GM21529 (cell line): ENCODE measurements around the gene NAT14.
"Not testable (repeated sequence)": the region's sequence is repeated elsewhere in the genome, so short reads cannot be mapped to it uniquely, and the experiment has no call there.

Experiments used
- ATAC-seq: cut with Tn5 transposase; IDR thresholded peaks from one replicate; pipeline ENCODE4 v1.9.1; 2021; ENCODE audit not compliant: unreplicated experiment

The NAT14 gene, protein sequence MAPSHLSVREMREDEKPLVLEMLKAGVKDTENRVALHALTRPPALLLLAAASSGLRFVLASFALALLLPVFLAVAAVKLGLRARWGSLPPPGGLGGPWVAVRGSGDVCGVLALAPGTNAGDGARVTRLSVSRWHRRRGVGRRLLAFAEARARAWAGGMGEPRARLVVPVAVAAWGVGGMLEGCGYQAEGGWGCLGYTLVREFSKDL

DNA sequence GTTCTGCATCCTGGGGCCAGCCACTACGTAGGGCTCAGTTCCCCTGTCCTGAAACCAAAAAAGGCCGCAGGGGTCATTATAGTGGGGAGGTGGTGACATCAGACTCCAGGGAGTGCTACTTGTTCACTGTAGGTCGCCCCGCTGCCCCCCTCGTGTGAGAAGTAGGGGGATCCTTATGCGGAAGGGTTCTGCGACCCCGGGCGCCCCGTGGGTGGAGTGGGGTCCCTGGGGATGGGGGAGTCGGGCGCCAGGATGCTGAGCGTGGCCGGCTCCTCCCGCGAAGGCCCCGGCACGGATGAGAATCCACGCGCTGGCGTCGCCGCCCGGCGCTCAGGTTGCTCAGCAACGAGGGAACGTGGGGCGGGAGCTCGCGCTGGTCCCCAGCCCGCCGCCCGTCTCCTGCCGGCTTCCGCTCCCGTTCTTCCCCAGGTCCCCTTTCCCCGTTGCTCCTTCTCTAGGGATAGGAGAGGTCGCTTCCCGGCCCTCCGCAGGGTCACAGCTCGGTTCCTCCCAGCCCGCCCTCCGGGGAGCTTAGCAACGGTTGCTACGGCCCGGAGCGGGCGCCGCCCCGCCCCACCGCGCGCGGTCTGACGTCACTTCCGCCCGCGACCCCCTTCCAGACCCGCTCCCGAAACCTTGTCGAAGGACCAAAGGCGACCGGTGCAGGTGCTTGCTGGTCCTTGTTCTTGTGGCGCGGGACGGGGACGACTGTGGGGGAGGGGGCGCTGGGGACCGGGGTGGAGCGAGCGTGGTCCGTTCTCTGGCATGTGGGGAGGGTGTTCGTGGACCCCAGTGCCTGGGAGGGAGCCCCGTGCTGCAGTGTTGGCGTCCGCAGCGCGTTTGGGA, at the start of gene NAT14:
NAT14 (plus strand) TSS at position 596 of the 846 bp plus-strand sequence. CDS start 521 bp downstream, outside the sequence.
- ATAC-seq: peak; percentile 66

DNA sequence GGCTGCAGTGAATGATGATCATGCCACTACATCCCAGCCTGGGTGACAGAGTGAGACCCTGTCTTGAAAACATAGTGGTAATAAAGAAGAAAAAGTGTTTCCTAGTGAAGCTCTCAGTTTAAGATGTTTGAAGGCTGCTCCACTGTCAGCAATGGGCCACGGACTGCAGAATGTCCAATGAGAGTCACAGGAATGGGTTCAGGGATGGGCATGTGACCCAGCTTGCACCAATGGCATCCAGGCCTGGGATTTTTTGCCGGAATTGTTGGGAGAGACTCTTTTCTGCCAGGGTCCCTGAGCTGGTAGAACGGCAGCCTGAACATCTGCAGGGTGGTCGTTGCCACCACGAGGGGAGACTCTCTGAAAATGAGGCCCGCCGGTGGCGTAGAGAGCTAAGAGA, 48.1 kb upstream of the NAT14 start:
- no peak for ATAC-seq

DNA sequence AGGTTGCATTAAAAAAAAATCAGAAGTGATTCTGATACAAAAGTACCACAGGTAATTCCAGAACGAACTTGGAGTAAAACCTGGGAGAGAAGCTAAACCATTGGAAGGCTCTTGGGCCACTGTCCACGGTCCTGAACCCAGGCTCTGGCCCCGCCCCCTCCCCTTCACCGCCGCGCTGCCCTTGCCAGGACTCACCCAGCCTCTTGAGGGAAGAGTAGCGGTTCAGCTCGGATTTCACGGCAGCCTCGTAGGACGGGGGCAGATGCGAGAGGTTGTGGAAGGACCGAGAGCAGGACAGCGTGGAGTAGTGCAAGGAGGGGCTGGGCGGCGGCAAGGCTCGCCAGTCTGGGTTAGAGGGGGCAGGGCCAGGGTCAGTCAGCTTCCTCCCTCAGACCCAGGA, 47.6 kb upstream of the NAT14 start:
- ATAC-seq: no peak

DNA sequence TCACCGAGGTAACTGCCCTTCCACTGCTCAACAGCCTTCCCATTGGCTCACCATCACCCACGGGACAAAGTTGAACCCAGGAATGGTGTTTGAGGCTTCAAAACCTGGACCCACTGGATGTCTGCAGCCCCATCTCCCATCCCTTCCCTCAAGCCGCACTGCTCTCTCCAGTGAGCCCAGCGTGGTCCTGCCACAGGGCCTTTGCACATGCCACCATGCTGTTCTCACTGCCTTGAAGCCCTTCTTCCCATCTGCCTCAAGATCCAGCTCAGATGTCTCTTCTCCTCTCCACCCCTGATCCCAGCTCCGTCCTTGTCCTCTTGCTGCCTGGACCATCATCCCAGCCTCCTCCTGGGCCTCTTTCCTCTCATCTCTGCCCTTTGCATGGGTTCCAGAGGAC, 45.9 kb upstream of the NAT14 start:
- no peak for ATAC-seq

GRCh38 chr19:55440411-55441105, 44.4 kb upstream of the NAT14 start:
- no peak for ATAC-seq

DNA sequence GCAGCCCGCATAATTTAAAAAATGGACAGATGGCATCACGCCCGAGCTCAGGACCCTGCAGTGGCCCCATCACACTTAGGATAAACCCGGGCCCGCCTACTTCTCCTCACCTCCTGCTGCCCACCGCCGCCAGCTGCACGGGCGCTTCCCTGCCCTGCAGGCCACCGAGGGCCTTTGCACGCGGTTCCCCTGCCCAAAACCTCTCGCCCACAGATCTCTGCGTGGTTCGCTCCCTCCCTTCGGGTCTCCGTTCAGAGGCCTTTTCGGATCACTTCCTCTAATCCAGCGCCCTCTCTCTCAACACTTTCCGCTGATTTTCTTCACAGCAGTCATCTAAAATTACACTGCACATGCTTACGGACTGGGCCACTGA, 43.7 kb upstream of the NAT14 start:
- no peak for ATAC-seq

- no peak for ATAC-seq
Measured at GRCh38 chr19:55441692-55442321, 43.2 kb upstream of the NAT14 start.

GRCh38 chr19:55442372-55442961, 42.5 kb upstream of the NAT14 start:
- no peak for ATAC-seq

DNA sequence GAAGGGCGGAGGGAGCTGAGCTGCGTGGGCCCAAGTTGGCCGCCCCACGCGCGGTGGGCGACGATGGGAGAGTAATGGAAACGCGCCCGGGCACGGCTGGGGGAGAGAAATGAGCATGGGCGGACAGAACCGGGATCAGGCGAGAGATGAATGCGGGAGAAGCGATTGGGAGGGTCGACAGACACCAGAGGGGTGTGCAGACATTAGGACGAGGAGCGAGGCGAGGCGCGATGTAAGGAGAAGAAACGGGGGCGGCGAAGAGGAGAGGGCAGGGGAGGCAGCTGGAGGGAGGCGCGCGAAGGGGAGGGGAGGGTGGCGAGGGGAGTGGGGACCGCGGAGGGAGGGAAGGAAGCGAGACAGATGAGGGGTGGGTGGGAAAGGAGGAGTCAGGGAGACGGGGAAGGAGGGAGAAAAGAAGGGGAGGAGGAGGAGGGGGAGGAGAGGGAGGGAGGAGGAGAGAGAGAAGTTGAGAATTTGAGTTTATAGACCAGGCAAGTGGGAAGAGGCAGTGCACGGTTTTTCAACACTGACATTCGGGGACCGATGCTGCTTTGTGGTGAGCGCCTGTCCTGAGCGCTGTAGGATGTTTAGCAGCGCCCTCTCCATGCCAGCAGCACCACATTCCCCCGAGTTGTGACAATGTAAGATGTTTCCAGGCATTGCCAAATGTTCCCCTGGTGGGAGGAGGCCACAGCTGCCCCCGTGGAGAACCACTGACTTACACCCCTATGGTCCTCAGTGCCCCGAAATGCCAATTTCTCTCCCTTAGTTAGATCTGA, 41.8 kb upstream of the NAT14 start, which contains the start of gene SHISA7:
SHISA7 (minus strand) TSS at position 256 of the 779 bp plus-strand sequence. CDS start 437 bp downstream, outside the sequence.
- no peak for ATAC-seq

DNA sequence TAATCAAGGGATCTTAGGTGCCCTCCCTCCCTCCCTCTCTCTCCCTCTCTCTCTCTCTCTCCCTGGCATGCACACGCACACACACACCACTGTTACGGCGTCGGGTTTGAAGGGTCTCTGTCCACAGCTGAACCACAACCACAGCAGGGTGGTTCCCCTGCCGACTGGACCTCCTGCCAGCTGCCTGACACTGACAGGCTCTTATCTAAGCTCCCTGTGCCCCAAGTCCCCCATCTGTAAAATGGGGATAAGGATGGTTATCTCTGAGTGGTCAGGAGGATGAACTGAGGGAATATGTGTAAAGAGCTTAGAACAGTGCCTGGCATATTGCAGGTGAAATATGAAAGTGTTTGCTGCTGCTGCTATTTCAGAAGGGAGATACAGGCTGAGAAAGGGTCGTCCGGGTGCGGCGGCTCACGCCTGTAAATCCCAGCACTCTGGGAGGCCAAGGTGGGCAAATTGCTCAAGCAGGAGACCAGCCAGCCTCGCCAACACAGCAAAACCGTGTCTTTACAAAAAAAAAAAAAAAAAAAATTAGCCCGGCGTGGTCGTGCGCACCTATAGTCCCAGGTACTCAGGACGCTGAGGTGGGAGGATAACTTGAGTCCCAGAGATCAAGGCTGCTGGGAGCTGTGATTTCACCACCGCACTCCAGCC, 41.0 kb upstream of the NAT14 start:
- no peak for ATAC-seq

DNA sequence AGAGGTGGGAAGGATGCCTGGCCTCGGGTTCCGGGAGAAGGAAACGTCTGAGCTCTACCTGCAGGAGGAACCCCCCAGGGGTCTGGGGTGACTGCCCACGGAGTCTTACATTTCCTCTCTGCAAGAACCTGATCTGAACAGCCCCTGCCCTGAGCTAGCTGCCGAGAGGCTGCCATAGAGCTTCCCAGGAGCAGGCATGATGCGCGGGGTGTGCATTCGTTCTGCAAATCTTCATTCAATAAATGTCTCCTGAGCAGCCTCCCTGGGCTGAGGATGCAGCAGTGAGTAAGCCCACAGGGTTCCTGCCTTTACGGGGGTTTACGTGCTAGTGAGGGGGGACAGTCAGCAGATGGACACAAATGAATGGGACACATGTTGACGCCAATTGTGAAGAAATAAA, 40.3 kb upstream of the NAT14 start:
- no peak for ATAC-seq

GRCh38 chr19:55446060-55446459, 38.9 kb upstream of the NAT14 start:
- no peak for ATAC-seq

- no peak for ATAC-seq
Measured at GRCh38 chr19:55447421-55448174, 37.4 kb upstream of the NAT14 start.

DNA sequence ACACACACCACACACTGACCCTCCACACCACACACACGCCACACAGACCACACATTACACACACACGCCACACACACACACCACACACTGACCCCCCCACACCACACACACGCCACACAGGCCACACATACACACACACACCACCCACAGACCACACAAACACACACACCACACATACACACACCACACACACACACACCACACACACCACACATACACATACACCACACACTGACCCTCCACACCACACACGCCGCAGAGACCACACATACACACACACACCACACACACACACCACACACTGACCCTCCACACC, 36.9 kb upstream of the NAT14 start:
- not testable (repeated sequence) for ATAC-seq

DNA sequence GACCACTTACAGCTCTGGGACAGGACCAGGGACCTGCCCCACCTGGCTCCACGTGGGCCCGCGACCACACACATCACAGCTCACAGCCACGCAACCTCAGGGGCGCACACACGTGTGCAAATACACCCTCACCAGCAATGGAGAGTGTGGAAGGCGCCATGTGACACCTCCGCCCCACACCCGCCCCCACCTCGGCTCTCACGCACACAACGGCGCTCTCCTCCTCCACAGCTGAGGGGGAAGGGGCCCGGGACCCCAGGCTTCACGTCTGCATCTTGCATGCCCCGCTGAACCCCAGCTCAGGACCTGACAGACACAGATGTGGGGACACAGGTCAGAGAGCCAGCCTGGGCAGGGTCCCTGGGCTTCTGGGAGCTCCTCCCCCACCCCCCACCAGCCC, 35.5 kb upstream of the NAT14 start:
- ATAC-seq: no peak

GRCh38 chr19:55451163-55451964, 33.6 kb upstream of the NAT14 start:
- ATAC-seq: no peak

GRCh38 chr19:55451965-55452748, 32.8 kb upstream of the NAT14 start:
- ATAC-seq: no peak
